ENCODE data around the gene ZNF804B. TPM values are rescaled to one million over a fixed set of nuclear protein-coding genes. Genes with fewer than 3 reads are reported as not detected.
A peak's percentile ranks its signal among the peaks of the same experiment; 100 is the strongest.

Gene ZNF804B
- total and polyA plus RNA-seq, 2 donors from 2014 or later, result 0.19 TPM; not detected in 1

DNA sequence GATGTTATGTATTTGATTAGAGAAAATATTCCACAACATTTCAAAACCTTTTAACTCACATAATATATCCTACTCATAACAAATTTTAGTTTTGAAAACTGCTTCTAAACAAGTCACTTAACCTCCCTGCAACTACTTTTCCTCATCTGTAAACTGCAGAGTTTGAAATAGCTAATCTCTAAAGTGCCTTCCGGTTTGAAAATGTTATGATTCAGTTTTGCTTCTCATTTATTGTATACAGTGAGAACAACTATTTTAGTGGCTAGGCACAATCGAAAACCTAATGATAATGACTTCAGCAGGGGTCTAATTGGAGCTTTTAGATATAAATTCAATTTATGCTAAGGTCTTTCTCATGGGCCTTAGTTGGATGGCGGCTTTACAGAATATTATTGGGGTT, 66.7 kb downstream of the ZNF804B start:
- intact Hi-C loops (cut with DNase I), result no loop called here
- Histone ChIP-seq H3K9me3 (ENCODE audit: control insufficient read depth in 2 of 3, insufficient read depth in 1 of 3, low read length in 3 of 3) (no peaks in the 10 kb centered on the region), H3K27me3 (ENCODE audit: control insufficient read depth, insufficient read depth, low read length) (no peaks in the 10 kb centered on the region), H3K36me3 (ENCODE audit: control insufficient read depth in 2 of 3, insufficient read depth in 3 of 3, low read length in 3 of 3) (no peaks in the 10 kb centered on the region), H3K27ac (ENCODE audit: low read depth in 2 of 2, low read length in 2 of 2) (no peak overlapping the region), H3K9ac (ENCODE audit: low read length in 3 of 3) (no peak overlapping the region), H3K4me1 (ENCODE audit: control insufficient read depth in 2 of 3, insufficient read depth in 2 of 3, low read depth in 1 of 3, low read length in 3 of 3) (no peaks in the 10 kb centered on the region), H3K4me3 (ENCODE audit: low read length in 3 of 3) (no peak overlapping the region)
- FAIRE-seq, result no peak
- DNase-seq, result no peak
- TF ChIP-seq, protein P1, sequence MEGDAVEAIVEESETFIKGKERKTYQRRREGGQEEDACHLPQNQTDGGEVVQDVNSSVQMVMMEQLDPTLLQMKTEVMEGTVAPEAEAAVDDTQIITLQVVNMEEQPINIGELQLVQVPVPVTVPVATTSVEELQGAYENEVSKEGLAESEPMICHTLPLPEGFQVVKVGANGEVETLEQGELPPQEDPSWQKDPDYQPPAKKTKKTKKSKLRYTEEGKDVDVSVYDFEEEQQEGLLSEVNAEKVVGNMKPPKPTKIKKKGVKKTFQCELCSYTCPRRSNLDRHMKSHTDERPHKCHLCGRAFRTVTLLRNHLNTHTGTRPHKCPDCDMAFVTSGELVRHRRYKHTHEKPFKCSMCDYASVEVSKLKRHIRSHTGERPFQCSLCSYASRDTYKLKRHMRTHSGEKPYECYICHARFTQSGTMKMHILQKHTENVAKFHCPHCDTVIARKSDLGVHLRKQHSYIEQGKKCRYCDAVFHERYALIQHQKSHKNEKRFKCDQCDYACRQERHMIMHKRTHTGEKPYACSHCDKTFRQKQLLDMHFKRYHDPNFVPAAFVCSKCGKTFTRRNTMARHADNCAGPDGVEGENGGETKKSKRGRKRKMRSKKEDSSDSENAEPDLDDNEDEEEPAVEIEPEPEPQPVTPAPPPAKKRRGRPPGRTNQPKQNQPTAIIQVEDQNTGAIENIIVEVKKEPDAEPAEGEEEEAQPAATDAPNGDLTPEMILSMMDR (IDR thresholded peaks at IDR 0.05; ENCODE audit: borderline replicate concordance, extremely low read depth, insufficient read depth), result no peak

DNA sequence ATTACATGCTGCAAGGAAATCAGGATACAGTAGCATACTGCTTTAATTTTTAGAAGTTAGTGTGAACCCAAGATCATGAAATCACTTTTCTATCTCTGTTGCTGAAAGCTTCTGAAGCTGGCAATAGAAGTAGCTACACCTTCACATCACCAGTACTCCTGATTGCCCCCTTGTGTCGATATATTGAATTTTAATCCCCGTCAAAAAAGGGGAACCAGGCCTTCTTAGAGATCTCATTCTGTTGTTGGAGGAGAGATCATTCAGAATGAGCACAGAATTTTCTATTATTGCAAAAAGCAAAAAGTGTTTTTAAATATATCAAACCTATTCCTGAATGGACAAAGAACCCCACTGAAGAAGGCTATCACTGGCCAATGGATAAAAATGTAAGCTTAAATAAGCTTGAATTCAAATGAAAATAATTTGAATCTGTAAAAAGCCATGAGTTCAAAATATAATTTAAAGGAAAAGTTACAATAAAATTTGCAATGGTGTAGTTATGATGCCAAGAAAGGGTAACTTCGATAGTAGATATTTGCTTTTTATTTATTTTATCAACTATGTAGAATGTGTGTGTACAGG, 75.7 kb downstream of the ZNF804B start:
- intact Hi-C loops (cut with DNase I), result no loop called here
- no peak overlapping the region for H3K27ac ChIP-seq (ENCODE audit: low read depth in 2 of 2, low read length in 2 of 2)
- TF ChIP-seq, protein P1 (IDR thresholded peaks at IDR 0.05; ENCODE audit: borderline replicate concordance, extremely low read depth, insufficient read depth), result peak; percentile 47
- H3K9me3 ChIP-seq (ENCODE audit: control insufficient read depth in 2 of 3, insufficient read depth in 1 of 3, low read length in 3 of 3), result no peaks in the 10 kb centered on the region
- DNase-seq (peak in 2 of 5 donors; percentile 50 to 66), FAIRE-seq (peak; percentile 44)
- H3K36me3 ChIP-seq (ENCODE audit: control insufficient read depth in 2 of 3, insufficient read depth in 3 of 3, low read length in 3 of 3), result no peaks in the 10 kb centered on the region
- H3K4me3 ChIP-seq (ENCODE audit: low read length in 3 of 3), result no peak overlapping the region
- H3K4me1 ChIP-seq (ENCODE audit: control insufficient read depth in 2 of 3, insufficient read depth in 2 of 3, low read depth in 1 of 3, low read length in 3 of 3), result no peaks in the 10 kb centered on the region
- H3K9ac ChIP-seq (ENCODE audit: low read length in 3 of 3), result no peak overlapping the region
- H3K27me3 ChIP-seq (ENCODE audit: control insufficient read depth, insufficient read depth, low read length), result no peaks in the 10 kb centered on the region

DNA sequence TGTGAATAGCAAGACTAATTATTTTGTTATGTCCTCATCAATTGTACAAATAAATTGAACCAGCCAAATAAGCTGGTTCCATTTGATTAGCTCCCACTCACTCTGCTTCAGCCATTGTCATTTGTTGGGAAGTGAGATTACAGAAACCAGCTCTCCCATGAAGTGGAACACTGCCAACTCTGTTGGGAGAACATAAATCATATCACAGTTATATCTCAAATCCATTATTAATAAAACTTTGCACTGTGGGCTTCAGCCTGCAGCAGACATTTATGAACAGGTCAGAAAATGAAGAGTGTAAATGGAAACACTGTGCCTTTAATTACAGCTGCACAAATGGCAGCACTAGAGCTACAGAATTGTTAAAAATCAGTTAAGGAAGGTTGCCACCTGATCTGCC, 82.7 kb downstream of the ZNF804B start:
- TF ChIP-seq, protein P1 (IDR thresholded peaks at IDR 0.05; ENCODE audit: borderline replicate concordance, extremely low read depth, insufficient read depth), result no peak
- no peaks in the 10 kb centered on the region for H3K9me3 ChIP-seq (ENCODE audit: control insufficient read depth in 2 of 3, insufficient read depth in 1 of 3, low read length in 3 of 3)
- H3K9ac ChIP-seq (ENCODE audit: low read length in 3 of 3), result no peak overlapping the region
- no peaks in the 10 kb centered on the region for H3K4me1 ChIP-seq (ENCODE audit: control insufficient read depth in 2 of 3, insufficient read depth in 2 of 3, low read depth in 1 of 3, low read length in 3 of 3)
- no peaks in the 10 kb centered on the region for H3K36me3 ChIP-seq (ENCODE audit: control insufficient read depth in 2 of 3, insufficient read depth in 3 of 3, low read length in 3 of 3)
- no peak overlapping the region for H3K27ac ChIP-seq (ENCODE audit: low read depth in 2 of 2, low read length in 2 of 2)
- intact Hi-C loops (cut with DNase I), result no loop called here
- H3K4me3 ChIP-seq (ENCODE audit: low read length in 3 of 3), result no peak overlapping the region
- DNase-seq, result no peak
- FAIRE-seq, result no peak
- H3K27me3 ChIP-seq (ENCODE audit: control insufficient read depth, insufficient read depth, low read length), result no peaks in the 10 kb centered on the region

DNA sequence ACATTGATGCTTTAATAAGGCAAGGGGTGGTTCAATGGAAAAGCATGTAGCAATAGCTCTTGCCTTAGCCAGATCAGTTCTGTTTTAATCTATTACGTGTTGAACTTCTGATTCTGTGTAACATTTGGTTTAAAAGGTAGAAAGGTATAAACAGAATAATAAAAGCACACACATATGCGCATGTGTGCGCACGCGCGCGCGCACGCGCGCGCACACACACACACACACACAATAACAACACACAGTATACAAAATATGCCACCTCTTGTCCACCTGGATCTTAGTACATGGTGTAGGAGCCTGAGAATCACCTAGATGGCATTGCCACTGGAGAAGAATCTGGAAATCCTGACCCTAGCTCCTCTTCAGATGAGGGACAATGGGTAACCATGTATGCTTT, 85.6 kb downstream of the ZNF804B start:
- DNase-seq (no peak), FAIRE-seq (no peak)
- no peaks in the 10 kb centered on the region for H3K36me3 ChIP-seq (ENCODE audit: control insufficient read depth in 2 of 3, insufficient read depth in 3 of 3, low read length in 3 of 3)
- intact Hi-C loops (cut with DNase I), result no loop called here
- no peak overlapping the region for H3K27ac ChIP-seq (ENCODE audit: low read depth in 2 of 2, low read length in 2 of 2)
- H3K4me3 ChIP-seq (ENCODE audit: low read length in 3 of 3), result no peak overlapping the region
- no peak overlapping the region for H3K9ac ChIP-seq (ENCODE audit: low read length in 3 of 3)
- TF ChIP-seq, protein P1 (IDR thresholded peaks at IDR 0.05; ENCODE audit: borderline replicate concordance, extremely low read depth, insufficient read depth), result no peak
- no peaks in the 10 kb centered on the region for H3K4me1 ChIP-seq (ENCODE audit: control insufficient read depth in 2 of 3, insufficient read depth in 2 of 3, low read depth in 1 of 3, low read length in 3 of 3)
- H3K9me3 ChIP-seq (ENCODE audit: control insufficient read depth in 2 of 3, insufficient read depth in 1 of 3, low read length in 3 of 3), result no peaks in the 10 kb centered on the region
- no peaks in the 10 kb centered on the region for H3K27me3 ChIP-seq (ENCODE audit: control insufficient read depth, insufficient read depth, low read length)
